Left renal pelvis (tissue), 4 donors: ENCODE data around the gene DNAJC1. TPM values are rescaled to one million over a fixed set of nuclear protein-coding genes. Genes with fewer than 3 reads are reported as not detected.

Source experiments
- DNase-seq, 4 donors: peaks; one replicate each; pipeline ENCODE4 v3.0.0-alpha.2; 2013; ENCODE audit warnings: low read depth in 4 of 4, low spot score in 3 of 4
- polyA plus RNA-seq, 4 donors: library from polyadenylated mRNA; unstranded; fragments of 120-200 nt; gene quantifications; one replicate each; pipeline ENCODE4 v1.2.1, GENCODE V29; 2013; ENCODE audit not compliant: insufficient read length in 4 of 4

DNAJC1 gene
- polyA plus RNA-seq, 4 donors, result 23.6 to 31.7 (median 27.8) TPM

DNA sequence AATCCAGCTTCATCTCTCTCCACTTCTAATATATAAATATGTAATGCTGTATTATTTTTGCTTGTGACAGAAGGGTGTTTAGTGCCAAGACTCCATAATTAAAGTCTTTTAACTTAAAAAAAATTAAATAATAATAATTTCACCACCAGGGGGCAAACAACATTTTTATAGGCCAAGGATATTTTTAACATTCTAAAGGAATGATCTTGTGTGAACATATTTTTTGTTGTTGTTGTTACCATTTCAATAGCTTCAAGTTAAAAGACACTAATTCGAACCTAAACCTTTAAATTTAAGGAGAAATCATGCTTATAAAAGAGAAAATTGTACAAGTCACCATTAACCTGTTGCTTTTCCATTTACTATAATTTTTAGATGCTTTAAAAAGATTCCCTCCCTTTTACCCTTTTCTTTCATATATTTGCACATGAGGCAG is 7.5 kb upstream of the DNAJC1 start:
- peak in 1 of 4 donors; percentile 7 for DNase-seq

DNA sequence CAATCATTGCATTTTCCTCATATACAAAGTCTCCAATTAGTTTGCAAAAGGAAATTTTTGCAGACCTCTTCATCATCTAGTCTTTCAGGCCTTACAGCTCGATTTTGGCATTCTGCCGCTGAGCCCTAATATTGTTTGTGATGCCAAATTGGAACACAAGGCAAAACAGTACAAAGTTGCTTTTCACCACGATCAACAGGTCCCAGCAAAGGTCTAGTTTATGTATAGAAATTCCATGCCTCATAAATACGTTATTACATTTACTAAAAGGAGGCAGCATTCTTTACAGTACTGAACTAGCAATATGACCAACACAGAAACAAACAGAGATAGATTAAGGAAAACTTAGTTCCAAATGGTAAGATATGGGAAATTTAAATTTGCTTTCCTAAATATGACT is 7.0 kb upstream of the DNAJC1 start:
- no peak for DNase-seq

DNA sequence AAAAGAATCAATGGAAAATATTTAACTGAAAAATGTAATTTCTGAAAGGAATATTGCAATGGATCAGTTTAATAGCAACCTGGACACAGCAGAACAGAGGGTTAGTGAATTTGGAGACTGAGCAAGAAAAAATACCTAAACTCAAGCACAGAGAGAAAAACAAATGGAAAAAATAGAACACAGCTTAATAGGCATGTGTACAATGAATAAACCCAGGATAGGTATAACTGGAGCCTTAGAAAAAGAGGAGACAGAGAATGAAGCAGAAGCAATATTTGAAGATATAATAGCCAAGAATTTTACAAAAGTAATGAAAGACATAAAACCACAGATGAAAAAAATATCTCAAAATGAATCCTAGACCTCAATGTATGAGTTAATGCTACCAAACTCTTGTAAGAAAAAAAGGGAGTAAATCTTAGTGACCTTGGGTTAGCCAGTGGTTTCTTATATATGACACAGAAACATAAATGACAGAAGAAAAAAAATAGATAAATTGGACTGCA is 2.9 kb upstream of the DNAJC1 start:
- DNase-seq, result no peak

- DNase-seq, result no peak
Observed at GRCh38 chr10:22005763-22006162, 2.2 kb upstream of the DNAJC1 start.

- DNase-seq, result peak in 1 of 4 donors; percentile 8
Observed at GRCh38 chr10:22003964-22004281, 393 bp upstream of the DNAJC1 start.

DNA sequence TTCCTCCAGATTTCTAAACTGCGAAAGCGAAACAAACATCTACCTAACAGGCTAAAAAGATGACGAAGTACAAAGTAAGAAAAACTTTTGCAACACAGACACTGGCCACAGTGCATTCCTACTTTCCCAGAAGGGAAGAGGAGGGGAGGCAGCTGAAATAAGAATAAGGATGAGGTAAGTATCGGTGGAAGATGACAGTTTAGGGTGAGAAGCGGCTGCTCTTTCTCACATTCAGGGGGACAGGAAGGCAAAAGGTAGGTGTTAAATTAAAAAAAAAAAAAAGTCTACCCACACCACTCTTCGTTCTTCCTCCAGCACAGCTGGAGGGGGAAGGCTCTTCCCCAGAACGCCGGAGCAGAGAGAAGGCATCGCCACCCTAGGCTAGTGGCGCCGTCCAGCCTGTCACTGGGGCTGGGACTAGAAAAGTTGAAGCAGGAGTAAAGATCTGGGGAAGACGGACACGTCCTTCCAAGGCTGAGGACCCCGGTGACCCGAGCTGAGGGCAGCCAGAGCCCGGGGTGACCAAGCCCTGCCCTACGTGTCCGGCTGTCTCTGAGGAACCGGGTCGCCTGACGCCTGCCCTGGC is 846 bp downstream of the DNAJC1 start:
- peak in 3 of 4 donors; percentile 29 to 44 (median 31) for DNase-seq

DNA sequence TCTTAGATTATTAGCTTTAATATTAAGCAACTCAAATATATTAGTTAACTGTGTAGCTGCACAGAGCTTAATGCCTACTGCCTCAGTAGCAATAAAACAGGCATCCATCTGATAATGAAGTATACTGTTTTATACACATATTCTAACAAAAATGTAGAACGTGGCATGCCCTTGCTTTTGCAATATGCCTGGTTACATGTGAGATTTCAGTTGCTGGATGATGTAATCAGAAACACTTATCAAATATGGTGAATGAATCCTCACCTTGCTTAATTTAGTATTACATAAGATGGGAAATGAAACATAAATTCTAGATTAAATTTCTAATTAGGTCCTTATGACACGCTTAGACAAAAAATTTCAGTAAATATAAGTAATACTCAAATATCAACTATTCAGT is 8.0 kb downstream of the DNAJC1 start:
- DNase-seq, result no peak

GRCh38 chr10:21993360-21994001 is 10.0 kb downstream of the DNAJC1 start:
- DNase-seq, result no peak

- DNase-seq, result no peak
Observed at GRCh38 chr10:21991785-21992184, 11.7 kb downstream of the DNAJC1 start.

DNA sequence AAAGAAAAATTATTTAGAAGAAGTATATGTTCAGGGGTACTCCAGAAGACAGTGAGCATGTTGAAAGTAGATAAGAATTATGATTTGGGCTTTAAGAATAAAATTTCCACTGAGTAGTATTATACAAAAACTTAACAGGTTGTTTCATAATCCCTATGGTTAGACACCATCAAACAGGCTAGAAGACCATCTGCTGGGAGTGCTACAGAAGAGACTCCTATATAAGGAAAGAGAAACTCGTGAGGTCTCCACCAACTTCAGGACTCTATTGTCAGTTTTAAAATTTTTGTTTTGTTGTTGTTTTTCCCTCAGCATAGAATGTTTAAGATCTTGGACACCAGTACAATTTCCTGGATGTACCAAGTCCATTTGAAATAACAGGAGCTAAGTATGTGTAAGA is 13.1 kb downstream of the DNAJC1 start:
- no peak for DNase-seq

DNA sequence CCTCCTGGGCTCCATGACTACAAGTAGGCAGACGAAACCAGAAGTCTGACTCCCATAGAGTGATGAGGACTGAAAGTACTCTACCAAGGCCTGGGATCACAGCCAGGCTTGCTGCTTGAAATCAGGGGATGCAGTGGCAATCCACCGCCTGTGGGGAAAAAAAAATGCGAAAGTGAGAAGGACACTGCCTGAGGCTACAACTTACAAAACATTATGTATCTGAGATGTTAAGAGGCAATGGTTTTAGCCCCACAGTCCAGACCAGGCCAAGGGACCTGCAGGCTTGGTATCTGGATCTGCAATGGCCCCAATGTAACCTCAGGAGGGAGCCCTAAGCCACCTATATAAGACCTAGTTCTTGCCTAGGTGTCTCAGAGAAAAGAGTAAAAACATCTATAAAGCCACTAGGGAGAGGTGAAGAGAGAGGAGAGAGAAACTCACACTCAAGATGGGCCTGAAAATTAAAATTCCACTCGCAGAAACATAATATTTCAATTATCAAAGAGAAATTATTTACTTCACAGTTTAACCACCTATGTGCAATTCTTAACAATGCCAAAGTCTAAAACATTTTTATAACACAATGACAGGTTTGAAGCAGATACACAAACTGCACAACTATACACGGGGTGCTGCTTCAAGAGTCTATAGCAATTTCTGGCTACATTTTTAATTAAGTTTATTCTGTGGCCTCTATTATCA is 13.9 kb downstream of the DNAJC1 start:
- peak in 1 of 4 donors; percentile 51 for DNase-seq

DNA sequence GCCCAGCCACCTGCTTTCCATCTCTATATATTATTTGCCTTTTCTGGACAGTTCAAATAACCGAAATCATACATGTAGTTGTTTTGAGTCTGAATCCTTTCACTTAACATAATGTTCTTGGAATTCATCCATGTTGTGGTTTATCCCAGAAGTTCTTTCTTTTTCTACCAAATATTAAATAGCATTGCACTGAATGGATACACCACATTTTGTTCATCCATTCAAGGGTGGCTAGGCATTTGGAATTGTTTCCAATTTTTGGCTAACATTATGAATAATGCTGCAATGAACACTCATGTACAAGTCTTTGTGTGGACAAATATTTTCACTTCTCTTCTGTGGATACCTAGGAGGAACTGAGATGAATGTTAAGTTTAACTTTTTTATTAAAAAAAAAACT is 18.0 kb downstream of the DNAJC1 start:
- DNase-seq, result no peak

DNA sequence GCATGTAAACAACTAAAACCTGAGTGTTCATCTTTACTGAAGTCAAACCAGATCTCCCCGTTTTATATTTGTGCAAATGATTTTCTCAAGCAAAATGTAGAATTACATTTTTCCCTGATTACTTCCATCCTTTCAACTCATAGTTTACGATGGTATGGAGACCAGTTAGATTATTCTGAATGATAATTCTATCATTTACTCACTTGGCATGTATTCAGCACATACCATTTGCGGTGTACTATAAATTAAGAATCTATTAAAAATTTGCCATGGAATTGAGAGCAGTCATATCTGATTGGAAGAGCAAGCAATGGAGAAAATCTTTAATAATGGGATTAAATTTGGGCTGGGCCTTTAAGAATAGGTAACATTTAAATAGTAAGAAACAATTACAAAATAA is 22.4 kb downstream of the DNAJC1 start:
- no peak for DNase-seq

GRCh38 chr10:21980691-21981090 is 22.8 kb downstream of the DNAJC1 start:
- DNase-seq, result no peak

- DNase-seq, result no peak
Observed at GRCh38 chr10:21978191-21978862, 25.2 kb downstream of the DNAJC1 start.

DNA sequence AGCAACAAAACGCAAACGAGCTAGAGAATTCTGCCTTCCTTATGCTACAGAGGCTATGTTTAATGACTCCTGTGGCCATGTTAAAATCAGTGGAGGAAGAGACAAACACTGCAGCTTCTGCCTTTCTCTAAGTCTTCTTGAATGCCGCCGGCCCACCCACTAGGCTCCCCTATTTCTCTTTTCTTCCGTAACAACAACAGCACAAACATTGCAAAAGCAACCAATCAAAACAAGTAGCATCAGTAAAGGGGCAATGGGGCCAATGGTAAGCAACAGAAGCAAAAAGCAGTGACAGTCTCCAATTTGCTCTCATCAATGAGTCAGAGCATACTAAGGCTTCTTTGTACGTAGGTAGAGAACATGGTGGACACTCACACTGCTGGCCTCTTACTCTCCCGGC is 26.8 kb downstream of the DNAJC1 start:
- DNase-seq, result no peak

- no peak for DNase-seq
Observed at GRCh38 chr10:21976280-21976679, 27.2 kb downstream of the DNAJC1 start.

- DNase-seq, result peak in 1 of 4 donors; percentile 15
Observed at GRCh38 chr10:21975378-21975990, 28.0 kb downstream of the DNAJC1 start.

DNA sequence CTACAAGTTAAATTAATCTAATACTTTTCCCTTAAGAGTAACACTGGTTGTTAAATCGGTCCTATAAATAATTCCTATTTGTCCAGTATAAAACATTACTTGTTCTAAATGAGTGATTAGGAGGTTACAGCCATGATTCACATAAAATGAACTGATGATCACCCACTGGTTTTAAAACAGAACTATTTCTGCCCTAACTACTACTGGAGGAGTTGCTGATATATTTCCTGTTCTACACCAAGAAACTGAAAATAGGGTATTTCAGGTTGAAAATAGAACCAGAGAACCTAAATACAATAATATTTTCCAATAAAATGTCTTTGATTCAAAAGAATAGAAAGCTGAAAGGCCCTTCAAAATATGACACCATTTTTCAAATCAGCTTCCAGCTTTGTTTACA is 30.9 kb downstream of the DNAJC1 start:
- DNase-seq, result no peak

GRCh38 chr10:21969326-21970287 is 33.9 kb downstream of the DNAJC1 start:
- DNase-seq, result no peak
